A549 (cell line): Measurements from ENCODE around the gene PIGP. TPM values are rescaled to one million over a fixed set of nuclear protein-coding genes. Genes with fewer than 3 reads are reported as not detected.

ENCODE experiments used
- ATAC-seq, 2 experiments: fragments of 200-7000 bp in 1 of 2; fragments of >200 bp in 1 of 2; cut with Nextera tagmentation in 1 of 2; cut with Tn5 transposase in 1 of 2; 3 replicates each; pipeline versions ENCODE4 v1.8.0 to v1.9.1; 2018 to 2020; ENCODE audit warnings: mild to moderate bottlenecking in 1 of 2, moderate library complexity in 1 of 2
- CTCF ChIA-PET: fragments of 300-600 bp; sonication (Branson Sonifier 250); formaldehyde crosslinking; extraction: SDS; loops from one replicate; lab custom pipeline; 2021; ENCODE audit warnings: antibody characterized with exemption, inconsistent platforms; lab: Yijun Ruan, JAX
- POLR2A ChIA-PET: fragments of 350-600 bp; formaldehyde crosslinking; extraction: SDS; loops from one replicate; lab custom pipeline; 2021; ENCODE audit warnings: antibody characterized with exemption, inconsistent platforms; lab: Yijun Ruan, JAX
- DNase-seq, 2 experiments: peaks; one replicate each; pipeline versions ENCODE4 v3.0.0 to v3.0.0-alpha.2; 2011 to 2016; ENCODE audit warnings: low read depth in 1 of 2, low spot score in 1 of 2
- FAIRE-seq: peaks from 2 replicates; lab custom pipeline; 2011; peaks lifted over from hg19 to GRCh38; lab: Jason Lieb, UNC
- H3K27ac ChIP-seq, 2 experiments: fragments of >200 bp; sonication (Bioruptor Twin); formaldehyde crosslinking; 3 replicates each; pipeline ENCODE4 v1.5.1; 2016 to 2017
- H3K4me1 ChIP-seq: fragments of >200 bp; sonication (Bioruptor Twin); formaldehyde crosslinking; 3 replicates; pipeline ENCODE4 v1.6.1; 2016
- H3K4me2 ChIP-seq: fragments of >200 bp; sonication (Bioruptor Twin); formaldehyde crosslinking; 3 replicates; pipeline ENCODE4 v1.6.1; 2016
- H3K4me3 ChIP-seq: fragments of >200 bp; sonication (Bioruptor Twin); formaldehyde crosslinking; 3 replicates; pipeline ENCODE4 v1.5.1; 2016
- H3K9me3 ChIP-seq: fragments of >200 bp; sonication (Bioruptor Twin); formaldehyde crosslinking; 3 replicates; pipeline ENCODE4 v1.6.1; 2016
- BHLHE40 ChIP-seq: IDR thresholded peaks from 2 replicates; pipeline ENCODE4 v1.6.1; 2012; ENCODE audit warnings: low read depth, low read length, inconsistent platforms
- CBX8 ChIP-seq: fragments of 200-600 bp; sonication (generic); IDR thresholded peaks from 2 replicates; pipeline ENCODE4 v1.6.1; 2016
- CEBPB ChIP-seq, 2 experiments: fragments of >200 bp in 1 of 2; sonication (Bioruptor Twin) in 1 of 2; formaldehyde crosslinking in 1 of 2; IDR thresholded peaks; 2 replicates each; pipeline ENCODE4 v1.6.1; 2012 to 2016
- EHF ChIP-seq: fragments of 250-450 bp; sonication (Bioruptor Pico); IDR thresholded peaks from 2 replicates; pipeline ENCODE4 v1.5.0; 2020; ENCODE audit warnings: mild to moderate bottlenecking
- EHMT2 ChIP-seq: fragments of 200-600 bp; sonication (generic); IDR thresholded peaks from 2 replicates; pipeline ENCODE4 v1.6.1; 2016; ENCODE audit warnings: antibody characterized with exemption, low read depth, mild to moderate bottlenecking, moderate library complexity
- ESRRA ChIP-seq: fragments of 150-350 bp; IDR thresholded peaks from 2 replicates; pipeline ENCODE4 v1.6.1; 2014; ENCODE audit warnings: mild to moderate bottlenecking, low read length, borderline replicate concordance
- FOSB ChIP-seq: fragments of 250-450 bp; sonication (Bioruptor Pico); IDR thresholded peaks from 2 replicates; pipeline ENCODE4 v1.5.0; 2020; ENCODE audit warnings: mild to moderate bottlenecking, moderate library complexity
- FOSL2 ChIP-seq, 2 experiments: fragments of 450-650 bp in 1 of 2; fragments of >200 bp in 1 of 2; sonication (Bioruptor Twin) in 1 of 2; formaldehyde crosslinking; IDR thresholded peaks; 2 replicates each; pipeline versions ENCODE4 v1.5.0 to v1.6.1; 2016 to 2020; ENCODE audit warnings: mild to moderate bottlenecking in 1 of 2, moderate library complexity in 1 of 2
- FOXS1 ChIP-seq: fragments of 250-450 bp; sonication (Bioruptor Pico); IDR thresholded peaks from 2 replicates; pipeline ENCODE4 v1.5.0; 2020; ENCODE audit warnings: mild to moderate bottlenecking, moderate library complexity
- GATA3 ChIP-seq: IDR thresholded peaks from 2 replicates; pipeline ENCODE4 v1.6.1; 2012; ENCODE audit warnings: borderline replicate concordance
- HDAC2 ChIP-seq: fragments of 200-600 bp; sonication (generic); IDR thresholded peaks from 2 replicates; pipeline ENCODE4 v1.6.1; 2016
- HOXA7 ChIP-seq: fragments of 250-450 bp; sonication (Bioruptor Pico); IDR thresholded peaks from 2 replicates; pipeline ENCODE4 v1.5.0; 2020; ENCODE audit warnings: mild to moderate bottlenecking, moderate library complexity
- HOXB5 ChIP-seq: fragments of 250-450 bp; sonication (Bioruptor Pico); IDR thresholded peaks from 2 replicates; pipeline ENCODE4 v1.5.0; 2020; ENCODE audit warnings: mild to moderate bottlenecking, moderate library complexity
- JUNB ChIP-seq: fragments of >200 bp; sonication (Bioruptor Twin); formaldehyde crosslinking; IDR thresholded peaks from 2 replicates; pipeline ENCODE4 v1.6.1; 2016
- KDM1A ChIP-seq: fragments of 200-600 bp; sonication (generic); IDR thresholded peaks from 2 replicates; pipeline ENCODE4 v1.6.1; 2016; ENCODE audit warnings: low read depth, mild to moderate bottlenecking
- KDM5A ChIP-seq: fragments of 200-600 bp; sonication (generic); IDR thresholded peaks from 2 replicates; pipeline ENCODE4 v1.6.1; 2016; ENCODE audit warnings: antibody characterized with exemption, mild to moderate bottlenecking
- MAZ ChIP-seq: fragments of 150-350 bp; IDR thresholded peaks from 2 replicates; pipeline ENCODE4 v1.6.1; 2014; ENCODE audit warnings: antibody characterized with exemption, low read depth, low read length, borderline replicate concordance
- MYC ChIP-seq: IDR thresholded peaks from 2 replicates; pipeline ENCODE4 v1.6.1; 2012; ENCODE audit warnings: mild to moderate bottlenecking, inconsistent platforms, low read length, improper control_type of control experiment, borderline replicate concordance
- NPAS2 ChIP-seq: fragments of 250-450 bp; sonication (Bioruptor Pico); IDR thresholded peaks from 2 replicates; pipeline ENCODE4 v1.8.0; 2022; ENCODE audit warnings: mild to moderate bottlenecking, moderate library complexity, borderline replicate concordance
- NR3C1 ChIP-seq: fragments of >200 bp; sonication (Bioruptor Twin); formaldehyde crosslinking; IDR thresholded peaks from 3 replicates; pipeline ENCODE4 v1.6.1; 2017
- PBX3 ChIP-seq: IDR thresholded peaks from 2 replicates; pipeline ENCODE4 v1.6.1; 2012
- PHF8 ChIP-seq: fragments of 200-600 bp; sonication (generic); IDR thresholded peaks from 2 replicates; pipeline ENCODE4 v1.6.1; 2016; ENCODE audit warnings: low read depth, mild to moderate bottlenecking, antibody characterized with exemption, moderate library complexity, borderline replicate concordance
- RAD21 ChIP-seq, 2 experiments: fragments of >200 bp in 1 of 2; sonication (Bioruptor Twin) in 1 of 2; formaldehyde crosslinking in 1 of 2; IDR thresholded peaks in 1 of 2; conservative IDR thresholded peaks in 1 of 2; 2 replicates in 1 of 2; 3 replicates in 1 of 2; pipeline ENCODE4 v1.6.1; 2012 to 2018; ENCODE audit warnings: inconsistent platforms in 1 of 2
- RCOR1 ChIP-seq: fragments of 150-350 bp; IDR thresholded peaks from 2 replicates; pipeline ENCODE4 v1.6.1; 2014; ENCODE audit warnings: antibody characterized with exemption, low read length, low read depth
- REST ChIP-seq: fragments of 200-600 bp; sonication (generic); IDR thresholded peaks from 2 replicates; pipeline ENCODE4 v1.6.1; 2016; ENCODE audit warnings: antibody characterized with exemption, mild to moderate bottlenecking, moderate library complexity
- SMC3 ChIP-seq: fragments of >200 bp; sonication (Bioruptor Twin); formaldehyde crosslinking; IDR thresholded peaks from 3 replicates; pipeline ENCODE4 v1.6.1; 2018; ENCODE audit warnings: inconsistent platforms
- TFCP2L1 ChIP-seq: fragments of 250-450 bp; sonication (Bioruptor Pico); IDR thresholded peaks from 2 replicates; pipeline ENCODE4 v1.5.0; 2021; ENCODE audit warnings: mild to moderate bottlenecking
- ZNF302 ChIP-seq: fragments of 250-450 bp; sonication (Bioruptor Pico); IDR thresholded peaks from 2 replicates; pipeline ENCODE4 v1.9.0; 2021; ENCODE audit warnings: inconsistent platforms, mild to moderate bottlenecking, moderate library complexity
- WGBS: methylation state at CpG from one replicate; pipeline ENCODE4 v1.1.6; 2017; ENCODE audit errors: missing lambda C conversion rate; 5-methylcytosine and 5-hydroxymethylcytosine counted together
- polyA plus RNA-seq, 4 experiments: library from polyadenylated mRNA; depleted of rRNA in 3 of 4; stranded (reverse); fragments of >200 nt; fragmentation: RNase III in 1 of 4; extraction: RNeasy Plus Mini Kit Qiagen cat#74134 plus additional on column Dnase treatment in 1 of 4; gene quantifications; 2 replicates in 3 of 4; 3 replicates in 1 of 4; pipeline ENCODE4 v1.2.3, GENCODE V29; 2011 to 2017
- TF ChIP-seq, protein P1 (sequence below): fragments of >200 bp; sonication (Bioruptor Twin); formaldehyde crosslinking; IDR thresholded peaks from 3 replicates; pipeline ENCODE4 v1.5.1; 2016

PIGP gene
- polyA plus RNA-seq, 2 of the 4 experiments (the other 2 are of a cell fraction): 14.8 to 49.5 TPM

DNA sequence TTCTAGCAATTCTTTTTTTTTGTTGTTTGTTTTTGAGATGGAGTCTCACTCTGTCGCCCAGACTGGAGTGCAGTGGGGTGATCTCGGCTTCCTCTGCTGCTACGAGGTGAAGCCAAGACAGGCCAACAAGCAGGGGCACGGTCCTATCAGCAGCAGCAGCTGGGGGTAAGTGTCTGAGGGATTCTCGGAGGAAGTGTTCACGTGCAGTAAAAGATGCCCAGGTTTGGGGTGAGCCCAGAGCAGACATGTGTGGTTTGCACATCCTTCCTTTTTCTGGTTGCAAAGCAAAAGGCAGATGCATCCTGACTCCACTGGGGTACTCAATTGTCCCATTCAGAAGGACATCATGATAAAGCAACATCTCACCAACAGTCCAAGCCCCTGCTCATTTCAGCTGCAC lies 27.7 kb downstream of the PIGP start:
- TF ChIP-seq CBX8: no peak
- no peak for TF ChIP-seq FOSL2 (IDR thresholded peaks at IDR 0.05)
- TF ChIP-seq FOSL2 (CRISPR knock-in tag; IDR thresholded peaks at IDR 0.05): no peak
- no peak for TF ChIP-seq NR3C1
- TF ChIP-seq HOXA7: no peak
- no peak for TF ChIP-seq EHMT2
- TF ChIP-seq GATA3: no peak
- no peak for TF ChIP-seq FOSB (CRISPR knock-in tag)
- TF ChIP-seq HDAC2: no peak
- no peak for TF ChIP-seq NPAS2
- TF ChIP-seq MAZ: no peak
- TF ChIP-seq SMC3: no peak
- no peak for TF ChIP-seq EHF (CRISPR knock-in tag)
- no peak for TF ChIP-seq RCOR1
- TF ChIP-seq JUNB: no peak
- no peak for TF ChIP-seq PHF8
- DNase-seq: no peak
- POLR2A ChIA-PET: no interaction called here
- CTCF ChIA-PET: interaction anchor here (2.1 kb wide), 1 partner anchor 55 kb away, joined by 9 read pairs; no protein-coding TSS in a partner anchor
- H3K4me3 ChIP-seq: no peak overlapping the region
- no peak overlapping the region for H3K27ac ChIP-seq
- 86% methylated on average over 5 of the region's 6 CpGs for WGBS
- no peak for ATAC-seq
- no peak overlapping the region for H3K4me2 ChIP-seq
- no peaks in the 10 kb centered on the region for H3K9me3 ChIP-seq
- peaks cover 8% of the 10 kb centered on the region for H3K4me1 ChIP-seq
- no peak for FAIRE-seq

DNA sequence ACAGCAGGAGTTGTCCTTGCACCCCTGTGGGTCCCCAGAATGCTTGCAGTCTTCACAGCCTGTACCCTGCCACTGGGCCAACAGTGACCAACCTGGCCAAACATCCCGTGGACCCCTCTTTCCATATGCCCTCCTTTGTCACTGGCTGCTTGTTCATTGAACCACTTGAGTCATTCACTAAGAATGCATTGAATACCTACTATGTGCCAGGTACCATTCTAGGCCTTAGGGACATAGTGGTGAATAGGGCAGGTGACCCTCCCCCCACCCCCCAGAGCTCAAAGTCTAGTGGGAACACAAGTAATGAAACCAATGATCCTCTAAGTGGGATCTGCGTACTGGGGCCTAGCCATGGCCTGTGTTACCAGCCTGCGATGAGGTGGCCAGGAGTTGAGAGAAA lies 28.2 kb downstream of the PIGP start:
- WGBS: 100% methylated on average over 3 of the region's 3 CpGs
- Histone ChIP-seq H3K4me2 (no peak overlapping the region), H3K9me3 (no peaks in the 10 kb centered on the region), H3K27ac (no peak overlapping the region), H3K4me3 (no peak overlapping the region), H3K4me1 (peaks cover 8% of the 10 kb centered on the region)
- CTCF ChIA-PET: no interaction called here
- no peak for TF ChIP-seq TFCP2L1 (CRISPR knock-in tag)
- TF ChIP-seq, protein P1, sequence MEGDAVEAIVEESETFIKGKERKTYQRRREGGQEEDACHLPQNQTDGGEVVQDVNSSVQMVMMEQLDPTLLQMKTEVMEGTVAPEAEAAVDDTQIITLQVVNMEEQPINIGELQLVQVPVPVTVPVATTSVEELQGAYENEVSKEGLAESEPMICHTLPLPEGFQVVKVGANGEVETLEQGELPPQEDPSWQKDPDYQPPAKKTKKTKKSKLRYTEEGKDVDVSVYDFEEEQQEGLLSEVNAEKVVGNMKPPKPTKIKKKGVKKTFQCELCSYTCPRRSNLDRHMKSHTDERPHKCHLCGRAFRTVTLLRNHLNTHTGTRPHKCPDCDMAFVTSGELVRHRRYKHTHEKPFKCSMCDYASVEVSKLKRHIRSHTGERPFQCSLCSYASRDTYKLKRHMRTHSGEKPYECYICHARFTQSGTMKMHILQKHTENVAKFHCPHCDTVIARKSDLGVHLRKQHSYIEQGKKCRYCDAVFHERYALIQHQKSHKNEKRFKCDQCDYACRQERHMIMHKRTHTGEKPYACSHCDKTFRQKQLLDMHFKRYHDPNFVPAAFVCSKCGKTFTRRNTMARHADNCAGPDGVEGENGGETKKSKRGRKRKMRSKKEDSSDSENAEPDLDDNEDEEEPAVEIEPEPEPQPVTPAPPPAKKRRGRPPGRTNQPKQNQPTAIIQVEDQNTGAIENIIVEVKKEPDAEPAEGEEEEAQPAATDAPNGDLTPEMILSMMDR: no peak
- POLR2A ChIA-PET: no interaction called here
- DNase-seq (no peak), FAIRE-seq (no peak), ATAC-seq (no peak)

GRCh38 chr21:37043818-37044217 lies 29.1 kb downstream of the PIGP start:
- Histone ChIP-seq H3K4me3 (no peak overlapping the region), H3K27ac (no peak overlapping the region), H3K4me1 (peaks cover 8% of the 10 kb centered on the region), H3K4me2 (no peak overlapping the region), H3K9me3 (no peaks in the 10 kb centered on the region)
- DNase-seq (no peak), ATAC-seq (no peak), FAIRE-seq (no peak)
- POLR2A ChIA-PET: no interaction called here
- 84% methylated on average over 5 of the region's 6 CpGs for WGBS
- CTCF ChIA-PET: no interaction called here
- TF ChIP-seq TFCP2L1 (CRISPR knock-in tag) (no peak), EHMT2 (no peak), RAD21 (conservative IDR thresholded peaks at IDR 0.05 in 1 of 2, IDR thresholded peaks at IDR 0.05 in 1 of 2) (no peak), PBX3 (no peak), KDM5A (no peak), ZNF302 (CRISPR knock-in tag) (no peak), KDM1A (no peak), MYC (no peak), ESRRA (no peak), FOXS1 (CRISPR knock-in tag) (no peak), REST (no peak), CBX8 (no peak), CEBPB (IDR thresholded peaks at IDR 0.05) (no peak), HOXB5 (CRISPR knock-in tag) (no peak), BHLHE40 (no peak)
